Measurements from ENCODE around the gene OBSCN.

OBSCN gene

DNA sequence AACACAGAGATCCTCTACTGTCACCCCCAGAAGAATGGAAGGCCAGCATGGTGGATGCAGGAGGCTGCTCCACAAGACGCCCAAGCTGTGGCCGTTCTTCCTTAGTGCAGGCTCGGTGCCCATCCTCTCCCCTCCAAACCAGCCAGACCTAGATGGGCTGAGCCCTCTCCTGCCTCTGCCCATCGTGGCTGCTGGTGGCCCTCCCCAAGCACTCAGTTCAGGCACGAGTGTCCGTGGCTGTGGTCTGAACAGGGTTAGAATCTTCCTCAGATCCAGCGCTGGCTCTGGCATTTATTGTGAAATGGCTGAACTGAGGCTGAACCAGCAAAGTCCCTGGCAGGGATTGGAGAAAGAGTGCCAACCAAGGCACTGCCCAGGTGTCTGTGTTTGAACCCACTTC lies 139.3 kb downstream of the OBSCN start:
- DNase-seq = no peak

DNA sequence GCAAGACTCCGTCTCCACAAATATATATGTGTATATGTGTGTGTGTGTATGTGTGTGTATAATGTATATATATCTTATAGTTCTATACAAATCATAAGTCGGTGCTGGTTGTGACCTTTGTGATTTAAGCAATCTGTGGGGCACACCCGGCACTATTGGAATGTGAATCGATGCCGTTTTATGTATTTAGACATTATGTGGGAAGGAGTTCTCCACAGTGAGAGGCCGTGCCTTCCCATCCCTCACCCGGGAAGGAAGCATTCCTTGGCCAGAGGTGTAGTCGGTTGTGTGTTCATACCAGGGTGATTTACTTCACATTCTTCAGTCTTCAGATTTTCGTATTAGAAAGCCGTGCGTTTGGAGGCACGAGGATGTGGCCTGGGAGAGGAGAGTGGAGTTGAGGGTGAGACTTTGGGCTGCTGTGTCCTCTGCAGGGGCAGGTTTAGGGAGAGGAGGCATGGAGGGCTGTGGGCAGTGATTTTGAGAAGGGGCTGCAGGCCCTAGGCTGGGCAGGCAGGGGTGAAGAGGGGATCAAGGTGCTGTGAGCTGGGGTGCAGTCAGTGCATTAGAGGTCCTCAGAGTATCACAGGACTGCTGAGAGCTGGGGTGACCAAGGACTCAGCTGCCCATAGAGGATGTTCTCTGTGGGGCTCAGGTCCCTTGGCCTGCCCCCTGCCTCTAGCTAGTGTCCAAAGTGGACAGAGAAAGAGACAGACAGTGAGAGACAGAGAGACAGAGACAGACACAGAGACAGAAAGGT lies 141.0 kb downstream of the OBSCN start:
- DNase-seq = no peak

DNA sequence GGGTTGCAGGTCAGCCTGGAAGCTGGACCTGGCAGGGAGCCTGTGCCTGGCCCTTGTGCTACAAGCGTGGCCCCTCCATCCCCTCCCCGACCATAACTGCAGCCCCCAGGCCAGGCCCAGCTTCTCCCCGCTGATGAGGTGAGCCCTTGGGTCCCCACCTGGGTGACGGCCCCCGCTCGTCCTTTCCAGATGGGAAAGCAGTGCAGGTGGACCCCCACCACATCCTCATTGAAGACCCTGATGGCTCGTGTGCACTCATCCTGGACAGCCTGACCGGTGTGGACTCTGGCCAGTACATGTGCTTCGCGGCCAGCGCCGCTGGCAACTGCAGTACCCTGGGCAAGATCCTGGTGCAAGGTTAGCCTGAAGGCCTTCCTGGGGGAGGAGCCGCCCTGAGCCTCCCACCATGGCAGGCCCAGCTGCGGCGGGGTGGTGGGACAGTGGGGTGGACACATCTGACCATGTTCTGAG lies 141.9 kb downstream of the OBSCN start:
- DNase-seq = no peak

DNA sequence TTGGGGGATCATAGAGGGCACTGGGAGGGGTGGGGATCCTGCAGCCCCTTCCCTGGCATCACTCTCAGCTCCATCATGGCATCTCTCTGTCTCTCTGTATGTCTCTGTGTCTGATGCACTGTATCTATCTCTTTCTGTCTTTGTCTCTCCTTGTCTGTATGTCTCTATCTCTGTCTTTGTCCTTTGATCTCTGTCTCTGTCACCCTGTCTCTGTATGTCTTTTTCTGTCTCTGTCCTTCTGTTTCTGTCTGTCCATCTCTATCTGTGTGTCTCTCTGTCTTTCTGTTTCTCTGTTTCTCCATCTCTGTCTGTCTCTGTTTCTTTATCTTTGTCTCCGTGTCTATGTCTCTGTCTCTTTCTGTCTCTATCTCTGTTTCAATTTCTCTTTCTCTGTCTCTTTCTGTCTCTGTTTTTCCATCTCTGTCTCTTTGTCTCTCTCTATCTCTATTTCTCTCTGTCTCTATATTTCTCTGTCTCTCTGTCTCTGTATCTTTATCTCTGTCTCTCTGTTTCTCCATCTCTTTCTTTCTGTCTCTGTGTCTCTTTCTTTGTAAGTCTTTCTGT lies 142.4 kb downstream of the OBSCN start:
- DNase-seq = no peak

DNA sequence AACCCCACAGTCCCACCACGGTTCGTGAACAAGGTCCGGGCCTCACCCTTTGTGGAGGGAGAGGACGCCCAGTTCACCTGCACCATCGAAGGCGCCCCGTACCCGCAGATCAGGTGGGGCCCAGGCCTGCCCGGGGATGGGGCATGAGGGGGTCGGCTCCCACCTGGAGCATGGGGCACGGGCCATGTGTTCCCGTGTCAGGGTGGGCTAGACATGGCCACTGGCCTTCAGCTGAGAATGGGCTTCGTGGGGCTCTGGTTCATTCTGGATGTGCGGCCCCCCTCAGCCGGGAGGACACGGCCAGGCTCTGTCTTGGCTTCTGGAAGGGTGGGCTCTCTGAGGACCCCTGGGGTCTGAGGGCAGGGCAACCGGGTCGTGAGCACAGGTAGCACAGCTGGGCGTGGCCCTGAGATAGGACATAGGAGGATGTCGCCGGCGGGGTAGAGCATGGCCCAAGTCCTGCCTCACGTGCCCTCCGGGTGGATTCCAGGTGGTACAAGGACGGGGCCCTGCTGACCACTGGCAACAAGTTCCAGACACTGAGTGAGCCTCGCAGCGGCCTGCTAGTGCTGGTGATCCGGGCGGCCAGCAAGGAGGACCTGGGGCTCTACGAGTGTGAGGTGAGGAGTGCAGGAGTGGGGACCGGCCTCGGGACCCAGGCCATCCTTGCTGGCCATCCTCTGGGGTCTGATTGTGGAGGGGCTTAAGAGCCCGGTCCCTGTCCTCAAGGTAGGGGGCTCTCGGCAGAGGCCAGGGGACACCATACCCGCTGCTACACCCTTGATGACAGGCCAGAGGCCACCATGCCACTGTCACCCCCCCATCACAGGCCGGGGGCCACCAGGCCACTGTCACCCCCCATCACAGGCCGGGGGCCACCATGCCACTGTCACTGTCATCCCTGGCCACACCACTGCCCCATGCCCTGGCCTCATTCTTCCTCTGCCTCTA lies 143.3 kb downstream of the OBSCN start:
- DNase-seq = no peak

DNA sequence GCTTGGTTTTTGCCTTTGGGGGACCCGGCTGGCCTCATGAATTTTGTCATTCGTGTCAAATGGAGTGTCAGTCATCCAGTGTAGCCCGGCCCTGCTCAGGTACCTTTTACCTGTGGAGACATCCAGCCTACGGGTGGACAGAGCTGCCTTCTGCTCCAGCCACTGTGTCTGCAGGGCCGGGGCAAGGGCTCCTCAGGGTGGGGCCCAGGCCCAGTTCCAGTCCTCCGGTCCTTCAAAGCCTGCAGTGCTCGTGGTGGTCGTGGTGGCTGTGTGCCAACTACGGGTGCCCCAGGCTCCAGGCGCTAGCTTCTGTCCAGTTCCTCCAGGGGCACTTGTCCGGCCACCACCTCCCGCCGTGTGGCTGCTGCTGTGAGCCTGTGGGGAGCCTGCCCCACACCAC lies 144.0 kb downstream of the OBSCN start:
- no peak for DNase-seq

DNA sequence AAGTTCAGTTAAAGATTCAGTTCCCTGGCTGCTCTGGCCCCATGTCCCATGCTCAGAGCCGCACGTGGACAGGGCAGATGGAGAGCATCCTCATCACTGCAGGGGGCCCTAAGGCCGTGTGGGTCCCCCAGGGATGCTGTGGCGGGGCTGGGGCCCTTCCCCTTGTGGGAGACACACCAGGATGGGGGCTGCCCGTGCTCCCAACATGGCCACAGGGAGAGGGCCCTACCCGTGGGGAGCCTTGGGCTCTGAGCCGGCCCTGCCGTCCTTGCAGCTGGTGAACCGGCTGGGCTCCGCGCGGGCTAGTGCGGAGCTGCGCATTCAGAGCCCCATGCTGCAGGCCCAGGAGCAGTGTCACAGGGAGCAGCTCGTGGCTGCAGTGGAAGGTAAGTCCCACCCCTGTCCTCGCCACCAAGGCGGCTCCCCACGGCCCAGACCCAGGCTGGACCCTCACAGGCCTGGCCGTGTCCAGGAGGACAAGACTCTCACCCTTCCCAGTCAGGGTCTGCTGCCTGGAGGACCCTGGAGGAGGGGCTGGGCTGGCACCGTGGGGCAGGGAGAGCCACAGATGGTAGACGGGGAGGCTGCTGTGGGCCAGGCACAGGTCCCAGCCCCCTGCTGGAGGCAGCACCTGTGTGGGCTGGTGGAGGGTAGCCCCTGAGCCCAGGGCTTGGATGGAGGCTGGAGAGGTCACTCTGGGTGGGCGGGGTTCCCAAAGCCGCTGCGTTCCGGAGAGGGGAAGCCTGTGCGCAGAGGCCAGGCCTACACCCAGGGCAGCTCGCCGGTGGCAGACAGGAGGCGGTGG lies 145.0 kb downstream of the OBSCN start:
- DNase-seq = no peak

DNA sequence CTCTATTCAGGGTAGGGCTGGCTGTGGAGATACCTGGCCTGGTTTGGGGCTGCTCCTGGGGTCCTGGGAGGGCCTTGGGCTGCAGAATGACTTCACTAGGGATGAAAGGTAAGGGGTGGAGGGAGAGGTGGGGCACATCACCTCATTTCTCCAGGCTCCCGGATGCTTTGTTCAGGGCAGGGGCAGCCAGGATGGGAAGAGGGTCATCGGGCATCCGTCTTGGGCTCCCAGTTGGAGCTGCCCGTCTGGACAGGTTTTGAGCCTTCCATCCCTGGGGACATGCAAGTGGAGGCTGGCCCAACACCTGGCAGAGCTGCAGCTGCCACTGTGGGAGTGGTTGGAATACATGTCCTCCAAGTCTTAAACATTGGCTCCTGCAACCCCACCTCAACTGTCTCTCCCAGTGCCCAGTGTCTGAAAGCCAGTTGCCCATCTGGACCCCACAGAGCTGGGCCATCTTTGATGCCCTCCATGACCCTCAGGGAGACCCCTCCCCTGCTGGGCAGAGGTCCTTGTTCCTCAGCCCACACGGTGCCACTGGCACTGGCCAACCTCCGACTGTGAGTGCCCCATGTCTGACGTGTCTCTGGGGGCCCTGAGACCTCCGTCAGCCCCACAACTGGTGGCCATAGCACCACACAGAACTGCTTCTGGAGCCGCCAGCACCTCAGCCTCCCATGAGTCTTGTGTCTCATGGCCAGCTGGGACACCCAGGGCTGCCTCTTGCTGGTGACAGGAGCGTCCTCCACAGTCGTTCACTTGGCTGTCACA lies 145.9 kb downstream of the OBSCN start:
- DNase-seq = no peak

DNA sequence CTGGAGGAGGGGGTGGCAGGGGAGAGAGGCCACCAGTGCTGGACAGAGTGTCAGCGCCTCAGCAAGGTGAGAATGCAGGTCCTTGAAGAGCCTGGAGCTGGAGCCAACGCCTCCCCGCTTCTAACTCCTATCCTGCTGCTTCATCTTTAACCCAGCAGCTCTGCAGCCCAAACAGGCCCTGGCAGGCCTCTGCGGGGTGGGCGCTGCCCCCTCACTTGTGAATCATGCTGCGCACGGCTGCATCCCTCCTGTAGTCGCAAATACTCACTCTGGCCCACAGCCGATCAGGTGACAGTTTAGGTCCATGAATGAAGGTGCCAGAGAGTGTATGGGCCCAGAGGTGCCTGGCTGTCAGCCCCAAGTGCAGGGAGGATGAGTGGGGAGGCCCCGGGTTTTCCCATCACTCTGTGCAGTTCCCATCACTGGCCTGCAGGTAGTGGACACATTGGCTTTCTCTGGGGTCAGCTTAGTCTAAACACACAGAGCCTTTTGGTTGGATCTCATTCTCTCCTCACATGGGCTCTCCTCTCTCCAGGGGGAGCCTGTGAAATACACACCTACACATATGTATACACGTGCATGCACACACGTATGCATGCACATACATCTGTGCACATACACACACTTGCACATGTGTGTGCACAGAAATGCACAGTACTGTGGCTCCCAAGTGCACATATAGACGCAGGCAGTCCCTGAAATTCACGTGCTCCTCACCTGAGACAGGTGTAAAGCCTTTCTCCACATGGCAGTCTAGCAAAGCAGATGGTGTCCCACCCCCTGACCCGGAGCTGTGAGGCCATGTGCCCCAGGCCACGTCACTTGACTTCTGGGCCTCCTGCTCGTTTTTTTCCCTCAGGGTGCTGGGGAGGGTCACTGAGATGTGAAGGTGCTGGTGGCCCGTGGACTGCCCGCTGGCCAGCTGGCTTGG lies 146.8 kb downstream of the OBSCN start:
- no peak for DNase-seq

DNA sequence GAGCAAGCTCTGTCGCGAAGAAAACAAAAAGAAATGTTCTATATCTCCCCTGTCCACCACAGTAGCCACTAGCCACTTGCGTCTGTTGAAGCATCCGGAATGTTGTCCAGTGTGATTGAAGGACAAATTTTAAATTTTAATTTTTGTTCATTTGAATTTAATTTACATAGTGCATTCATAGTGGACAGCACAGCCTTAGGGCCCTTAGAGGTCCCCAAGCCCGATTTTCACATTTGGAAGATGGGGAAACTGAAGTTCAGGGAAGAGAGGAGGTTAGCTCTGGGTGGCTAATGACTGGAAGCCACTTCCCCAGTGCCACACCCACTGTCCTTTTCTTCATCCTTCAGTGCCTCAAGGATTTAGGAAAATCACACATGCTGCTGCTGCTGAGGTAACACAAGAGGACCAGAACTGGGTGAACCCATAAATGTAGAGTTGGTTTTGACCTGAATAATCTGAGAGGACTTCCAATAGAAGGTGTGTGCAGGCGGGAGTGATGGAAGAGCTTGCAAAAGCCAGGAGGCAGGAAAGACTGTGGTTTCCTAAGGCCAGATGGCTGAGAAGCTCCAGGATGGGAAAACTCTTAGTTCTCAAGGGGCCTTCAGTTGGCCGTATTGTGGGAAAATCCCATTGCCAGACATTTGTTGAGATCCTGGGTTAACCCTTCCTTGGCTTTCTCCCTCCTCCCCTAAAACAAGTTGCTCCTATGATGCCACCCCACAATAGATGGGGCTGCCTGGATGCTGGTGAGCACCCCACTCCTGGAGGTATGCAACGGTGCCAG lies 149.2 kb downstream of the OBSCN start:
- DNase-seq = no peak

DNA sequence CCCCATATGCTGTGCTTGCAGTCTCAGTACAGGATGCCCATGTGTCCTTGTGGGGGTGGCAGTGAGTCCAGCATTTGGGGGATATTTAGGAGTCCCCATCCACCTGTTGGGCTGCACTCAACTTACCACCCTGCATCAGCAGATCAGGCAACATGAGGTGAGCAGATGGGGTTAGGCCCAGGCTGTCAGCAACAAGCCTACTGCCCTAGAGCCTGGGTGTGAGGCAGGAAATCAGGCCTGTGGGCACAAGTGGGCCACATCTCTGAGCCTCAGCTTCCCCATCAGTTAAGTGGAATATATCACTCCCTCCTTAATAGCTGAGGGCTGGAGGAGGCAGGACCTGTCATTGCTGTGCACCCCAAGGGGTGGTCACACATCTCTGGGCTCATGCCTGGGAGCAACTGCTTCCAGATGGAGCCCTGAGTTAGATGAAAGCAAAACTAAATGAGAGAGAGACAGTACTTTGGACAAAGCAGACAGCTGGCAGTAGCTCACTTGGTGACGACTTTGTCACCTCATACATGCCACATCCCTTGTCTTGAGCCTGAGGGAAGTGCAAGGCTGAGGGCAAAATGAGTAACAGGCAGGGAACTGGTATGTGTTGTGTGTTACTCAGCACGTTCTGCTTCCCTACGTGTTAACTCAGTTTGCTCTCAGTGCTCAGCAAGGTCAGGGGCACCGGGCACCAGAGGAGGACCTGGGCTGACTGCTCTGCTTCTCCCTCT lies 150.4 kb downstream of the OBSCN start:
- no peak for DNase-seq

DNA sequence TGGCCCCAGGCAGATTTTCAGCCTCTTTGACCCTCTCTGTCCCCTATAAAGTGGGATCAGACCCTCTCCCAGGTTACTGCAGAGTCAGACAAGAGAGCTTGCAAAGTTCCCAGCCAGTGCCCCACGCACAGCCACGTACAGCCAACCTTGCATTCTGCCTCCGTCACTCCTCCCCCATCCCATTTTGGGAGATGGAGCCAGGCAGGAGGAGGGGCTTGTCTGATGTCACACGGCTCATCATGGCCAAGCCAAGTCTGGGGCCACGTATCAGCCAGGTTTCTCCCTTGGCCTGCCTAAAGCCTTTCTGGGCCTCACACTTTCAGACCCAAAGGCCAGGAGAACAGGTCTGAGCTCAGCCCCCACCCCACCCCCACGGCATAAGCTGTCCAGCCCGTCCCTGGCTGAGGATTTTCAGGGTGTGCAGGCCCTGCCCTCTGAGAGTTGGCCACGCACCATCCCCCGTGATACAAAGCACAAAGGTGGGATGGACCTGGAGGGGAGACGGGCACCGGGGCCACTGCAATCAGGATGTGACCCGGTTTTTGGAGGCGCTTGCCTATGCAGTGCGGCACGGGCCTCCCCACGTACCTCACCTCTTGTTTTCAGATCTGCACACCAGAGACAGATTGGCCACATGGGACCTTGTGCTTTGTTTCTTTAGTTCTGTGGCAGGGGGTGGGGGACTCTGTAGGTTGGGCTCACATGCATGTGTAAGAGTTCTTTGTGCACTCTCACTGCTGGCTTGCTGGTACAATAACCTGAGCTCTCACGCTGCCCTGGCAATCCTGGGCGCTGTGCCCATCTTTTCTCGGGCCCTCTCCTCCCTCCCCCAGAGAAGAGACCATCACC lies 151.1 kb downstream of the OBSCN start:
- DNase-seq = no peak

DNA sequence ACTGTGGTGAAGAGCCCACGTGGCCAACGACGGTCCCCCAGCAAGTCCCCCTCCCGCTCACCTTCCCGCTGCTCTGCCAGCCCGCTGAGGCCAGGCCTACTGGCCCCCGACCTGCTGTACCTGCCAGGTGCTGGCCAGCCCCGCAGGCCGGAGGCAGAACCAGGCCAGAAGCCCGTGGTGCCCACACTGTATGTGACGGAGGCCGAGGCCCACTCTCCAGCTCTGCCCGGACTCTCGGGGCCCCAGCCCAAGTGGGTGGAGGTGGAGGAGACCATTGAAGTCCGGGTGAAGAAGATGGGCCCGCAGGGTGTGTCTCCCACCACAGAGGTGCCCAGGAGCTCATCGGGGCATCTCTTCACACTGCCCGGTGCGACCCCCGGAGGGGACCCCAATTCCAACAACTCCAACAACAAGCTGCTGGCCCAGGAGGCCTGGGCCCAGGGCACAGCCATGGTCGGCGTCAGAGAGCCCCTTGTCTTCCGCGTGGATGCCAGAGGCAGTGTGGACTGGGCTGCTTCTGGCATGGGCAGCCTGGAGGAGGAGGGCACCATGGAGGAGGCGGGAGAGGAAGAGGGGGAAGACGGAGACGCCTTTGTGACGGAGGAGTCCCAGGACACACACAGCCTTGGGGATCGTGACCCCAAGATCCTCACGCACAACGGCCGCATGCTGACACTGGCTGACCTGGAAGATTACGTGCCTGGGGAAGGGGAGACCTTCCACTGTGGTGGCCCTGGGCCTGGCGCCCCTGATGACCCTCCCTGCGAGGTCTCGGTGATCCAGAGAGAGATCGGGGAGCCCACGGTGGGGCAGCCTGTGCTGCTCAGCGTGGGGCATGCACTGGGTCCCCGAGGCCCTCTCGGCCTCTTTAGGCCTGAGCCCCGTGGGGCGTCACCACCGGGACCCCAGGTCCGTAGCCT lies 152.0 kb downstream of the OBSCN start:
- DNase-seq = no peak

DNA sequence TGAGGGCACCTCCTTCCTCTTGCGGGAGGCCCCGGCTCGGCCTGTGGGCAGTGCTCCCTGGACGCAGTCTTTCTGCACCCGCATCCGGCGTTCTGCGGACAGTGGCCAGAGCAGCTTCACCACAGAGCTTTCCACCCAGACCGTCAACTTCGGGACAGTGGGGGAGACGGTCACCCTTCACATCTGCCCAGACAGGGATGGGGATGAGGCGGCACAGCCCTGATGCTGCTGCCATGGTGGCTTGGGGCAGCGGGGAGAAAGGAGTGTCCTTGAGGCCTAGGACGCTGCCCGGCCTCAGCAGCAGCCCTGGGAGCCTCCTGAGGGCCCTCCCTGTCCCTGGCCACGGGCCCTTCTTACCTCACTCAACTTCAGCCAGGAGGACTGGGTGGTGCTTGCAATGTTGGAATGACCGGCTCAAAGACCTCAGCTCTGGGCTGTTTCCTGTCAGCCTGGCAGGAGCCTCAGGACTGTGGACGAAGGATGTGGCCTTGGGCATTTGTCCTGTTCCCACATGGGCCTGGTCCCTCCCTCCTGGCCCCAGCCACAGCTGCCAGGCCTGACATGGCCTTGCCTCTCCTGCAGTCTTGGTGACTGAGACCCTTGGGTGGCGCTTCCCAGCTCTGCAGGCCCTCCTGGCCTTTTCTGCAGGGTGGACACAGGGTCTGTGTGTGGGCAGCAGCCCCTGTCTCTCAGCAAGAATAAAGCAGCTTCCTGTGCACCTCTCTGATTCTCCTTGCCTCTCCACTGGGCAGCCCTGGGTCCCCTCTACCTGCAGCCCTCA lies 152.9 kb downstream of the OBSCN start:
- no peak for DNase-seq

DNA sequence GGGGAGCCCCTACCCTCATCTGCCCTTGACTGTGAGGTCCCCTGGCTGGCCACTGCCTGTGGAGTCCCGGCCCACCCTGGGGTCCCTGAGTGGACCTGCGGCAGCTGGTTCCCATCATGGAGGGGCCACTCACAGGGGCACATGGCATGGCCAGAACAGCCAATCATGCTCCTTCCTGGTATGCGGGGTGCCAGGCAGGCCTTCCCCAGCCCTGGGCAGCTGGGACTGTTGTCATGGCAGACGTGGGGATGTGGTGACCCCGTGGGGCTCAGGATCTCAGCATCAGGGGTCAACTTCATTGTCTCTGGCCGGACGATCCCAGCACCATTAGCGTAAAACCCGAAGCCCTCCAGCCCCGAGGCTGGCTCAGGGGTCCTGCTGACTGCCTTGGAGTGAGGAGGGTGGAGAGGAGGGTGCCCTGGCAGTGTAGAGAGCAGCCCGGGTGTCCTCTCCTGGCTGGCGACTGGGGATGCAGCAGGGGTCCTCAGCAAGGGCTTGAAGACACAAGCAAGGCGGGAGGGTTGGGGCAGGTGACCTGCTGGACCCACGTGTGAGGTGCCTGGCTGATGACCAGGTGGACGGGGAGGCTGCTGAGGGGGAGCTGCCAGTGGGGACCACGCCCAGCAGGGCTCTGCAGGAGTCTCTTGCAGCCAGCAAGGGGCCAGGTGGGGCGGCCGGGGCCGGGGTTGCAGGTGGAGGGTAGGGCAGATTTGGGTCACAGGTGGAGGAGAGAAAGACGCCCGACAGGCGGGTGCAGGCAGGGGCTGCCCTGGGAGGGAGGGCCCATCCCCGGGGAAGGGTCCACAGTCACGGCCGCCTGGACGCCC lies 153.7 kb downstream of the OBSCN start:
- DNase-seq = no peak

Data from NCI-H1092 (cell line).